Hepatocyte (in vitro differentiated cells): Measurements from ENCODE around the gene TM9SF4.

Experiments
- CTCF ChIP-seq: fragments of 200-600 bp; sonication (generic); IDR thresholded peaks from 2 replicates; pipeline ENCODE4 v1.5.1; 2016; ENCODE audit warnings: antibody characterized with exemption, mild to moderate bottlenecking; ENCODE audit not compliant: poor library complexity
- EZH2 ChIP-seq: fragments of 200-600 bp; sonication (generic); IDR thresholded peaks from 2 replicates; pipeline ENCODE4 v1.6.1; 2016; ENCODE audit warnings: antibody characterized with exemption, mild to moderate bottlenecking, borderline replicate concordance

- TF ChIP-seq CTCF: no peak
- no peak for TF ChIP-seq EZH2
Observed at GRCh38 chr20:32088759-32089158, 20.8 kb upstream of the TM9SF4 start.
